Loucy (cell line): ENCODE measurements around the gene SPSB4.

Experiments
- EZH2phosphoT487 ChIP-seq: fragments of 200-600 bp; IDR thresholded peaks from 2 replicates; pipeline ENCODE4 v1.6.1; 2018; ENCODE audit warnings: antibody characterized with exemption, mild to moderate bottlenecking, moderate library complexity, borderline replicate concordance
- TF ChIP-seq, protein P1 (sequence below): fragments of 200-600 bp; sonication (generic); conservative IDR thresholded peaks from 2 replicates; pipeline ENCODE4 v1.5.1; 2014; ENCODE audit warnings: mild to moderate bottlenecking, antibody characterized with exemption, low read length

DNA sequence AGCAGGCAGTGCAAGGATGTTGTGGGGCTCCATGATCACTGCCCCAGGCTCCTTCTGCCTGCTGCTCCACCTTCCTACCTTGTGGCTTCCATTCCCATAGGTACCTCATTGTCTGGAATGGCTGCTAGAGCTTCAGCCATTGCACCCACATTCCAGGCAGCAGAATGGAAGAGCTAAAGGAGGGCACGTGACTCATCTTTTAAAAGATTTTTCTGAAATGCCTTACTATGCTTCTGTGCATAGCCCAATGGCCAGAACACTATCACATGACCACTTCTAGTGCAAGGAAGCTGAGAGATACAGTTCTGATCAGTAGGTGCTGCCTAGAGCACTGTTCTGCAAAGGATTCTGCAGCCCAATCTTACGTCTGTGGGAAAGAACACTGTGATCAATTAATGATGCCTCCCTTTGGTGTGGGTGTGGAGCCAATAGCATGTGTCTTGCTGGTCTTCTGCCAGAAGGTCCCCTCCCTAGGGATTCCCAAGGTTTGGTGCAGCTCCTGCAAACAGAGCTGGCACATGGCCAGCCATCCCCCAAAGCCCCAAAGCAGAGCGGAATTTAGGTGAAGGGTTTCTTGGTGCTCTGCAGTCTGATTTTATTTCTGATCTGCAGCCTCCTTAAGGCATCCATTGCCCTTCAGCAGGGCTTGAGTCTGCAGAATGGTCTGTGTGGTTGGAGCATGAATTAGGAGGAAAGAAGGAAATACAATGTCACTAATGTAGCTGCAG lies 34.4 kb downstream of the SPSB4 start:
- TF ChIP-seq, protein P1, sequence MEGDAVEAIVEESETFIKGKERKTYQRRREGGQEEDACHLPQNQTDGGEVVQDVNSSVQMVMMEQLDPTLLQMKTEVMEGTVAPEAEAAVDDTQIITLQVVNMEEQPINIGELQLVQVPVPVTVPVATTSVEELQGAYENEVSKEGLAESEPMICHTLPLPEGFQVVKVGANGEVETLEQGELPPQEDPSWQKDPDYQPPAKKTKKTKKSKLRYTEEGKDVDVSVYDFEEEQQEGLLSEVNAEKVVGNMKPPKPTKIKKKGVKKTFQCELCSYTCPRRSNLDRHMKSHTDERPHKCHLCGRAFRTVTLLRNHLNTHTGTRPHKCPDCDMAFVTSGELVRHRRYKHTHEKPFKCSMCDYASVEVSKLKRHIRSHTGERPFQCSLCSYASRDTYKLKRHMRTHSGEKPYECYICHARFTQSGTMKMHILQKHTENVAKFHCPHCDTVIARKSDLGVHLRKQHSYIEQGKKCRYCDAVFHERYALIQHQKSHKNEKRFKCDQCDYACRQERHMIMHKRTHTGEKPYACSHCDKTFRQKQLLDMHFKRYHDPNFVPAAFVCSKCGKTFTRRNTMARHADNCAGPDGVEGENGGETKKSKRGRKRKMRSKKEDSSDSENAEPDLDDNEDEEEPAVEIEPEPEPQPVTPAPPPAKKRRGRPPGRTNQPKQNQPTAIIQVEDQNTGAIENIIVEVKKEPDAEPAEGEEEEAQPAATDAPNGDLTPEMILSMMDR: no peak
- TF ChIP-seq EZH2phosphoT487: no peak
